ENCODE results near the gene C2CD4B. TPM values are rescaled to one million over a fixed set of nuclear protein-coding genes. Genes with fewer than 3 reads are reported as not detected.

C2CD4B gene
- total RNA-seq, 1 experiment from 2014 or later, result 0.13 TPM

- Histone ChIP-seq H2BK20ac (ENCODE audit: low read depth, low read length, poor library complexity, severe bottlenecking) (no peak overlapping the region), H2AFZ (ENCODE audit: low read length) (no peak overlapping the region), H4K8ac (replicated peaks; ENCODE audit: insufficient read length, low read depth, low read length) (no peak overlapping the region), H3K18ac (ENCODE audit: insufficient read length, low read depth, low read length) (no peak overlapping the region), H3K23ac (ENCODE audit: insufficient read length, low read depth, low read length) (no peak overlapping the region), H3K9me3 (ENCODE audit: control insufficient read depth, low read depth, low read length) (peaks cover 9% of the 10 kb centered on the region), H3T11ph (ENCODE audit: low read length) (no peak overlapping the region), H2AK5ac (ENCODE audit: insufficient read length, low read length) (no peak overlapping the region), H3K27me3 (ENCODE audit: insufficient read depth, low read length) (no peaks in the 10 kb centered on the region; the same call in 1 of the 2 replicates), H4K91ac (ENCODE audit: insufficient read length, low read depth, low read length) (no peak overlapping the region), H3K79me1 (ENCODE audit: insufficient read depth, low read depth, low read length, poor library complexity, severe bottlenecking) (no peaks in the 10 kb centered on the region), H4K5ac (ENCODE audit: insufficient read length, low read depth, low read length) (no peak overlapping the region), H4K20me1 (ENCODE audit: control insufficient read depth, insufficient read depth, insufficient read length) (no peaks in the 10 kb centered on the region), H3K23me2 (ENCODE audit: insufficient read length, low read depth, low read length, poor library complexity, severe bottlenecking) (no peaks in the 10 kb centered on the region), H3K27ac (ENCODE audit: insufficient read length, low read depth, low read length) (no peak overlapping the region), H2BK5ac (ENCODE audit: insufficient read length, low read length) (no peak overlapping the region), H2BK120ac (ENCODE audit: low read depth, low read length, poor library complexity, severe bottlenecking) (no peak overlapping the region), H3K4me1 (ENCODE audit: insufficient read depth, low read length) (no peaks in the 10 kb centered on the region), H3K79me2 (ENCODE audit: insufficient read depth, low read length) (no peaks in the 10 kb centered on the region), H3K4me2 (ENCODE audit: insufficient read depth, insufficient read length, low read length) (no peak overlapping the region), H3K14ac (ENCODE audit: insufficient read depth, low read length) (no peak overlapping the region), H3K56ac (ENCODE audit: insufficient read length, low read depth, low read length) (no peak overlapping the region), H3K9ac (ENCODE audit: extremely low read depth, insufficient read length, low read length) (no peak overlapping the region), H3K4ac (ENCODE audit: low read depth, low read length) (no peak overlapping the region), H2BK15ac (ENCODE audit: low read depth, low read length) (no peak overlapping the region), H2BK12ac (ENCODE audit: insufficient read length, low read depth, low read length) (no peak overlapping the region)
- WGBS (ENCODE audit: extremely low coverage, insufficient read length, low lambda C conversion rate), result no CpG with 5 or more reads among the region's 9 CpGs
- Mint-ChIP-seq H3K36me3 (ENCODE audit: insufficient read depth in 1 of 3, low read depth in 3 of 3) (peaks cover 6 to 14% (median 6%) of the 10 kb centered on the region in 3 experiments; a peak in 5 of 7 replicates), H3K27ac (no peak overlapping the region), H3K9me3 (peaks cover 17 to 27% of the 10 kb centered on the region in 2 experiments), H3K4me1 (peaks cover 10 to 18% of the 10 kb centered on the region in 2 experiments), H3K27me3 (ENCODE audit: low read depth) (no peaks in the 10 kb centered on the region; the same call in none of the 2 replicates), H3K4me3 (no peak overlapping the region)
- no peak for TF ChIP-seq CTCF (conservative IDR thresholded peaks at IDR 0.05)
- no peak for DNase-seq
Measured at GRCh38 chr15:62208367-62208766, 43.3 kb upstream of the C2CD4B start.
